Neuronal stem cell (in vitro differentiated cells): Measurements from ENCODE around the gene CD19.

Experiments used
- DNase-seq: peaks from one replicate; pipeline ENCODE4 v3.0.0-alpha.2; 2013; ENCODE audit warnings: low spot score
- H2AFZ ChIP-seq: one replicate; pipeline ENCODE4 v1.6.1; 2013; ENCODE audit warnings: mild to moderate bottlenecking, low read length, inconsistent platforms
- H2AK5ac ChIP-seq: 2 replicates; pipeline ENCODE4 v1.6.1; 2013; ENCODE audit warnings: low read depth, mild to moderate bottlenecking, inconsistent platforms, low read length, moderate library complexity, mixed read lengths
- H2BK120ac ChIP-seq: 2 replicates; pipeline ENCODE4 v1.6.1; 2013; ENCODE audit warnings: low read depth, mild to moderate bottlenecking, inconsistent platforms, low read length, moderate library complexity, mixed read lengths
- H2BK12ac ChIP-seq: one replicate; pipeline ENCODE4 v1.6.1; 2013; ENCODE audit warnings: low read length, inconsistent platforms
- H2BK15ac ChIP-seq: 2 replicates; pipeline ENCODE4 v1.6.1; 2013; ENCODE audit warnings: mild to moderate bottlenecking, low read length, inconsistent platforms, mixed read lengths
- H2BK5ac ChIP-seq: one replicate; pipeline ENCODE4 v1.6.1; 2013; ENCODE audit warnings: inconsistent platforms, mild to moderate bottlenecking, low read length, moderate library complexity
- H3K14ac ChIP-seq: one replicate; pipeline ENCODE4 v1.6.1; 2013; ENCODE audit warnings: low read length, inconsistent platforms
- H3K18ac ChIP-seq: 2 replicates; pipeline ENCODE4 v1.6.1; 2013; ENCODE audit warnings: low read length, inconsistent platforms
- H3K23ac ChIP-seq: 2 replicates; pipeline ENCODE4 v1.6.1; 2013; ENCODE audit warnings: low read depth, mild to moderate bottlenecking, mixed read lengths, low read length, inconsistent platforms; ENCODE audit not compliant: poor library complexity
- H3K27ac ChIP-seq: replicated peaks from 3 replicates; pipeline ENCODE4 v1.5.1; 2013; ENCODE audit warnings: low read length, inconsistent platforms
- H3K27me3 ChIP-seq, 3 experiments: 2 replicates each; pipeline ENCODE4 v1.6.1; 2013; ENCODE audit warnings: low read length in 3 of 3, mild to moderate bottlenecking in 2 of 3, inconsistent platforms in 1 of 3, low read depth in 1 of 3, mixed read lengths in 1 of 3, moderate library complexity in 1 of 3; ENCODE audit not compliant: control insufficient read depth in 3 of 3, insufficient read depth in 3 of 3
- H3K36me3 ChIP-seq, 2 donors: replicated peaks in 1 of 2; 2 replicates each; pipeline ENCODE4 v1.6.1; 2013; ENCODE audit warnings: low read length in 2 of 2; ENCODE audit not compliant: control insufficient read depth in 2 of 2, insufficient read depth in 2 of 2
- H3K4ac ChIP-seq: 2 replicates; pipeline ENCODE4 v1.6.1; 2013; ENCODE audit warnings: inconsistent platforms, mild to moderate bottlenecking, low read length, moderate library complexity
- H3K4me1 ChIP-seq, 2 donors: 1 replicate in 1 of 2; 2 replicates in 1 of 2; pipeline ENCODE4 v1.6.1; 2013; ENCODE audit warnings: low read length in 2 of 2, low read depth in 1 of 2; ENCODE audit not compliant: control insufficient read depth in 2 of 2, insufficient read depth in 1 of 2
- H3K4me2 ChIP-seq: one replicate; pipeline ENCODE4 v1.6.1; 2013; ENCODE audit warnings: mild to moderate bottlenecking, low read length, inconsistent platforms; ENCODE audit not compliant: insufficient read depth, poor library complexity, severe bottlenecking
- H3K4me3 ChIP-seq, 2 donors: 2 replicates each; pipeline ENCODE4 v1.5.1; 2013; ENCODE audit warnings: low read length in 2 of 2, mild to moderate bottlenecking in 2 of 2, inconsistent platforms in 1 of 2, moderate library complexity in 1 of 2
- H3K79me1 ChIP-seq: one replicate; pipeline ENCODE4 v1.6.1; 2013; ENCODE audit warnings: low read depth, mild to moderate bottlenecking, inconsistent platforms, low read length, moderate library complexity
- H3K9ac ChIP-seq: one replicate; pipeline ENCODE4 v1.6.1; 2013; ENCODE audit warnings: mild to moderate bottlenecking, low read depth, low read length, inconsistent platforms; ENCODE audit not compliant: poor library complexity
- H3K9me3 ChIP-seq, 2 donors: replicated peaks in 1 of 2; 2 replicates each; pipeline versions ENCODE3 to v1.6.1; 2013; ENCODE audit warnings: low read length in 2 of 2, mild to moderate bottlenecking in 2 of 2, inconsistent platforms in 1 of 2, low read depth in 1 of 2, mixed read lengths in 1 of 2, moderate library complexity in 1 of 2; ENCODE audit not compliant: control insufficient read depth in 2 of 2, insufficient read depth in 1 of 2
- H4K8ac ChIP-seq: one replicate; pipeline ENCODE4 v1.6.1; 2013; ENCODE audit warnings: low read depth, mild to moderate bottlenecking, inconsistent platforms, low read length, moderate library complexity
- H4K91ac ChIP-seq: one replicate; pipeline ENCODE4 v1.6.1; 2013; ENCODE audit warnings: low read length, low read depth, mild to moderate bottlenecking, inconsistent platforms; ENCODE audit not compliant: poor library complexity
- WGBS, 2 donors: extraction: QIAGEN DNeasy Blood & Tissue Kit; methylation state at CpG; one replicate each; pipeline ENCODE4 v1.1.7; 2013; ENCODE audit warnings: missing lambda C conversion rate in 2 of 2, mixed read lengths in 1 of 2; ENCODE audit not compliant: insufficient read length in 2 of 2, insufficient replicate concordance in 1 of 2; ENCODE audit errors: extremely low coverage in 2 of 2; 5-methylcytosine and 5-hydroxymethylcytosine counted together

CD19 gene

GRCh38 chr16:28930652-28931051 is 1.1 kb upstream of the CD19 start:
- H2AFZ ChIP-seq, result peak overlapping the region; percentile 91
- no peak overlapping the region for H2AK5ac ChIP-seq
- H2BK120ac ChIP-seq, result no peak overlapping the region
- H3K9me3 ChIP-seq, result no peaks in the 10 kb centered on the region
- H3K27ac ChIP-seq, result peak overlapping the region; percentile 87
- WGBS, 2 donors, result no CpG with 5 or more reads among the region's 3 CpGs
- H3K4ac ChIP-seq, result no peak overlapping the region
- peaks cover 4% of the 10 kb centered on the region in 2 donors for H3K4me1 ChIP-seq
- H4K8ac ChIP-seq, result no peak overlapping the region
- H3K4me2 ChIP-seq, result no peak overlapping the region
- H4K91ac ChIP-seq, result no peak overlapping the region
- no peak overlapping the region for H3K18ac ChIP-seq
- no peaks in the 10 kb centered on the region for H3K79me1 ChIP-seq
- no peak overlapping the region for H2BK5ac ChIP-seq
- no peak overlapping the region for H2BK15ac ChIP-seq
- no peaks in the 10 kb centered on the region for H3K27me3 ChIP-seq
- H3K23ac ChIP-seq, result no peak overlapping the region
- no peak overlapping the region for H2BK12ac ChIP-seq
- peak; percentile 75 for DNase-seq
- H3K9ac ChIP-seq, result no peak overlapping the region
- H3K36me3 ChIP-seq, result no peaks in the 10 kb centered on the region
- no peak overlapping the region for H3K4me3 ChIP-seq
- no peak overlapping the region for H3K14ac ChIP-seq

GRCh38 chr16:28932339-28933141 is 769 bp downstream of the CD19 start:
- Histone ChIP-seq H3K23ac (no peak overlapping the region), H3K4ac (no peak overlapping the region), H2BK5ac (peak overlapping the region; percentile 33), H2AK5ac (peak overlapping the region; percentile 58), H3K14ac (no peak overlapping the region), H2BK120ac (peak overlapping the region; percentile 37), H3K27ac (no peak overlapping the region), H3K27me3 (no peaks in the 10 kb centered on the region), H3K79me1 (no peaks in the 10 kb centered on the region), H4K8ac (no peak overlapping the region), H2BK15ac (peak overlapping the region; percentile 96), H3K18ac (peak overlapping the region; percentile 76), H3K36me3 (no peaks in the 10 kb centered on the region), H4K91ac (peak overlapping the region; percentile 87), H3K4me1 (peaks cover 4% of the 10 kb centered on the region in 2 donors), H3K4me3 (no peak overlapping the region), H2BK12ac (peak overlapping the region; percentile 85), H3K4me2 (no peak overlapping the region), H3K9me3 (no peaks in the 10 kb centered on the region), H3K9ac (no peak overlapping the region), H2AFZ (peak overlapping the region; percentile 41)
- no CpG with 5 or more reads among the region's 20 CpGs for WGBS, 2 donors
- no peak for DNase-seq

- H2AFZ ChIP-seq, result peak overlapping the region; percentile 41
- no peaks in the 10 kb centered on the region for H3K9me3 ChIP-seq
- no peak overlapping the region for H3K4me2 ChIP-seq
- no peak overlapping the region for H3K4me3 ChIP-seq
- H3K27me3 ChIP-seq, result no peaks in the 10 kb centered on the region
- peak overlapping the region; percentile 49 for H4K91ac ChIP-seq
- no peak for DNase-seq
- no peak overlapping the region for H4K8ac ChIP-seq
- H3K36me3 ChIP-seq, result no peaks in the 10 kb centered on the region
- no CpG with 5 or more reads among the region's 8 CpGs for WGBS, 2 donors
- H2BK120ac ChIP-seq, result peak overlapping the region; percentile 37
- H3K18ac ChIP-seq, result peak overlapping the region; percentile 77
- H3K79me1 ChIP-seq, result no peaks in the 10 kb centered on the region
- no peak overlapping the region for H3K4ac ChIP-seq
- no peak overlapping the region for H3K14ac ChIP-seq
- H3K9ac ChIP-seq, result no peak overlapping the region
- H3K4me1 ChIP-seq, result peaks cover 4% of the 10 kb centered on the region in 2 donors
- no peak overlapping the region for H3K23ac ChIP-seq
- peak overlapping the region; percentile 50 for H2BK12ac ChIP-seq
- peak overlapping the region; percentile 33 for H2BK5ac ChIP-seq
- H2AK5ac ChIP-seq, result peak overlapping the region; percentile 58
- H2BK15ac ChIP-seq, result peak overlapping the region; percentile 96
- no peak overlapping the region for H3K27ac ChIP-seq
These were observed 1.4 kb downstream of the CD19 start for GRCh38 chr16:28933171-28933570.

- no peaks in the 10 kb centered on the region for H3K27me3 ChIP-seq
- H3K36me3 ChIP-seq, result no peaks in the 10 kb centered on the region
- no peaks in the 10 kb centered on the region for H3K79me1 ChIP-seq
- no peak overlapping the region for H3K27ac ChIP-seq
- no peak overlapping the region for H3K9ac ChIP-seq
- no peak overlapping the region for H2BK15ac ChIP-seq
- H3K23ac ChIP-seq, result no peak overlapping the region
- no peak overlapping the region for H3K4me3 ChIP-seq
- no peak overlapping the region for H3K4ac ChIP-seq
- no peak overlapping the region for H2AK5ac ChIP-seq
- no peak overlapping the region for H2BK120ac ChIP-seq
- no peak overlapping the region for H2AFZ ChIP-seq
- H3K18ac ChIP-seq, result no peak overlapping the region
- no peaks in the 10 kb centered on the region for H3K9me3 ChIP-seq
- WGBS, 2 donors, result no CpG with 5 or more reads among the region's 4 CpGs
- H2BK5ac ChIP-seq, result no peak overlapping the region
- DNase-seq, result no peak
- H3K14ac ChIP-seq, result no peak overlapping the region
- H3K4me1 ChIP-seq, result peaks cover 4% of the 10 kb centered on the region in 2 donors
- no peak overlapping the region for H3K4me2 ChIP-seq
- no peak overlapping the region for H4K8ac ChIP-seq
- no peak overlapping the region for H4K91ac ChIP-seq
- peak overlapping the region; percentile 8 for H2BK12ac ChIP-seq
These were observed 3.6 kb downstream of the CD19 start for GRCh38 chr16:28935346-28935745.
